Stimulated activated CD4-positive, alpha-beta T cell treated with anti-CD3 and anti-CD28 coated beads, TNF-alpha, amount 100 ng/mL, for 24 hours (primary cell): ENCODE results near the gene ZSWIM6.

ENCODE experiments used
- DNase-seq, 3 experiments: peaks; one replicate each; pipeline ENCODE4 v3.0.0-alpha.2; 2020; ENCODE audit warnings: low read depth in 3 of 3

The ZSWIM6 gene

GRCh38 chr5:61331407-61332357 is at the start of gene ZSWIM6:
Gene ZSWIM6, plus strand, starts transcription at chr5:61332258. Its CDS starts 15 bp downstream, at chr5:61332273.
- DNase-seq: peak; percentile 94 to 97 (median 95)

GRCh38 chr5:61283471-61283870 is 48.6 kb upstream of the ZSWIM6 start:
- no peak for DNase-seq

GRCh38 chr5:61285531-61285930 is 46.5 kb upstream of the ZSWIM6 start:
- no peak for DNase-seq

GRCh38 chr5:61286446-61287132 is 45.5 kb upstream of the ZSWIM6 start:
- DNase-seq: no peak

GRCh38 chr5:61287474-61287873 is 44.6 kb upstream of the ZSWIM6 start:
- no peak for DNase-seq

- DNase-seq: no peak
Measured at GRCh38 chr5:61289241-61289640, 42.8 kb upstream of the ZSWIM6 start.

GRCh38 chr5:61289669-61290306 is 42.3 kb upstream of the ZSWIM6 start:
- no peak for DNase-seq

- DNase-seq: no peak
Measured at GRCh38 chr5:61290791-61291210, 41.3 kb upstream of the ZSWIM6 start.

GRCh38 chr5:61292062-61292657 is 39.9 kb upstream of the ZSWIM6 start:
- no peak for DNase-seq

GRCh38 chr5:61293071-61293470 is 39.0 kb upstream of the ZSWIM6 start:
- DNase-seq: no peak

GRCh38 chr5:61293873-61294272 is 38.2 kb upstream of the ZSWIM6 start:
- no peak for DNase-seq

GRCh38 chr5:61295365-61295764 is 36.7 kb upstream of the ZSWIM6 start:
- no peak for DNase-seq

GRCh38 chr5:61298066-61298465 is 34.0 kb upstream of the ZSWIM6 start:
- DNase-seq: no peak

GRCh38 chr5:61298580-61298979 is 33.5 kb upstream of the ZSWIM6 start:
- no peak for DNase-seq

- no peak for DNase-seq
Measured at GRCh38 chr5:61299261-61299681, 32.8 kb upstream of the ZSWIM6 start.

- DNase-seq: no peak
Measured at GRCh38 chr5:61301341-61302199, 30.5 kb upstream of the ZSWIM6 start.

GRCh38 chr5:61302200-61302563 is 29.9 kb upstream of the ZSWIM6 start:
- DNase-seq: no peak

GRCh38 chr5:61303346-61303745 is 28.7 kb upstream of the ZSWIM6 start:
- DNase-seq: no peak

GRCh38 chr5:61304590-61305381 is 27.3 kb upstream of the ZSWIM6 start:
- DNase-seq: no peak

- DNase-seq: peak in 1 of 3 experiments; percentile 36
Measured at GRCh38 chr5:61306531-61307131, 25.4 kb upstream of the ZSWIM6 start.
